Natural killer cell (primary cell): Measurements from ENCODE around the gene SKI. TPM values are rescaled to one million over a fixed set of nuclear protein-coding genes. Genes with fewer than 3 reads are reported as not detected.

Experiments
- ATAC-seq, 3 donors: fragments of 150-1000 bp in 2 of 3; fragments of 200-7000 bp in 1 of 3; cut with Tn5 transposase; 1 replicate in 1 of 3; 2 replicates in 2 of 3; pipeline ENCODE4 v1.10.0; 2021; ENCODE audit warnings: mild to moderate bottlenecking in 2 of 3, moderate library complexity in 2 of 3
- DNase-seq, 2 donors: peaks; one replicate each; pipeline versions ENCODE4 v3.0.0 to v3.0.0-alpha.2; 2013 to 2021; ENCODE audit warnings: mixed read lengths in 1 of 2
- H3K27ac ChIP-seq: one replicate; pipeline ENCODE4 v1.5.1; 2013; ENCODE audit warnings: mild to moderate bottlenecking, low read length
- H3K27me3 ChIP-seq: one replicate; pipeline ENCODE4 v1.6.1; 2013; ENCODE audit warnings: low read length; ENCODE audit not compliant: control insufficient read depth, insufficient read depth
- H3K36me3 ChIP-seq: one replicate; pipeline ENCODE4 v1.6.1; 2013; ENCODE audit warnings: low read length; ENCODE audit not compliant: control insufficient read depth, insufficient read depth
- H3K4me1 ChIP-seq: one replicate; pipeline ENCODE4 v1.6.1; 2013; ENCODE audit warnings: low read length; ENCODE audit not compliant: control insufficient read depth, insufficient read depth
- H3K4me3 ChIP-seq: one replicate; pipeline ENCODE4 v1.5.1; 2013; ENCODE audit warnings: low read length
- H3K9me3 ChIP-seq: one replicate; pipeline ENCODE4 v1.6.1; 2013; ENCODE audit warnings: low read length; ENCODE audit not compliant: control insufficient read depth, insufficient read depth
- H3K27ac Mint-ChIP-seq, 2 donors: one replicate each; pipeline ENCODE4 v1.8.0; 2022; ENCODE audit warnings: mild to moderate bottlenecking in 2 of 2, mixed read lengths in 2 of 2, moderate library complexity in 1 of 2
- H3K27me3 Mint-ChIP-seq, 2 donors: one replicate each; pipeline ENCODE4 v1.8.0; 2022; ENCODE audit warnings: low read depth in 2 of 2, mixed read lengths in 2 of 2
- H3K36me3 Mint-ChIP-seq: one replicate; pipeline ENCODE4 v1.8.0; 2022; ENCODE audit warnings: mixed read lengths
- H3K4me1 Mint-ChIP-seq, 2 donors: one replicate each; pipeline ENCODE4 v1.8.0; 2022; ENCODE audit warnings: mixed read lengths in 2 of 2
- H3K4me3 Mint-ChIP-seq: one replicate; pipeline ENCODE4 v1.8.0; 2022; ENCODE audit warnings: mild to moderate bottlenecking, moderate library complexity, mixed read lengths
- H3K9me3 Mint-ChIP-seq, 2 donors: one replicate each; pipeline ENCODE4 v1.8.0; 2022; ENCODE audit warnings: mixed read lengths in 2 of 2
- CTCF ChIP-seq: fragments of 200-600 bp; IDR thresholded peaks from one replicate; pipeline ENCODE4 v1.8.0; 2022; ENCODE audit warnings: antibody characterized with exemption
- WGBS: methylation state at CpG from one replicate; pipeline ENCODE4 v1.1.7; 2013; ENCODE audit warnings: missing lambda C conversion rate; ENCODE audit not compliant: insufficient coverage; 5-methylcytosine and 5-hydroxymethylcytosine counted together
- intact Hi-C: fragments of 100-400 bp; cut with micrococcal nuclease; formaldehyde crosslinking; loops from one replicate; pipeline ENCODE4 v1.14.2; 2022
- total RNA-seq, 4 donors: library from RNA; stranded (reverse); fragments of 120-200 nt in 1 of 4; gene quantifications; one replicate each; pipeline versions ENCODE4 v1.2.3 to v1.2.4, GENCODE V29; 2013 to 2022

The SKI gene
- total RNA-seq, 3 donors from 2014 or later (not counting 1 experiment from before 2014, with no cell fraction given): 96.9 to 145 (median 140) TPM

- Histone ChIP-seq H3K36me3 (no peaks in the 10 kb centered on the region), H3K9me3 (no peaks in the 10 kb centered on the region), H3K4me3 (no peak overlapping the region), H3K4me1 (no peaks in the 10 kb centered on the region), H3K27ac (no peak overlapping the region), H3K27me3 (no peaks in the 10 kb centered on the region)
- Mint-ChIP-seq H3K9me3 (no peaks in the 10 kb centered on the region), H3K36me3 (no peaks in the 10 kb centered on the region), H3K27ac (no peak overlapping the region), H3K4me1 (no peaks in the 10 kb centered on the region), H3K4me3 (no peak overlapping the region), H3K27me3 (no peaks in the 10 kb centered on the region)
- no peak for ATAC-seq
- no peak for TF ChIP-seq CTCF
- intact Hi-C loops: no loop called here
- DNase-seq: no peak
- WGBS: 93% methylated on average over 38 of the region's 38 CpGs
Observed at GRCh38 chr1:2354511-2355372, 126.6 kb downstream of the SKI start.

- no peaks in the 10 kb centered on the region for H3K27me3 Mint-ChIP-seq
- intact Hi-C loops: no loop called here
- no peak overlapping the region for H3K27ac ChIP-seq
- no peaks in the 10 kb centered on the region for H3K4me1 ChIP-seq
- H3K36me3 ChIP-seq: no peaks in the 10 kb centered on the region
- H3K4me1 Mint-ChIP-seq: no peaks in the 10 kb centered on the region
- no peak overlapping the region for H3K4me3 Mint-ChIP-seq
- no peak overlapping the region for H3K4me3 ChIP-seq
- H3K9me3 Mint-ChIP-seq: no peaks in the 10 kb centered on the region
- H3K36me3 Mint-ChIP-seq: no peaks in the 10 kb centered on the region
- no peaks in the 10 kb centered on the region for H3K27me3 ChIP-seq
- ATAC-seq (no peak), DNase-seq (no peak)
- no peak for TF ChIP-seq CTCF
- WGBS: 88% methylated on average over 28 of the region's 28 CpGs
- no peak overlapping the region for H3K27ac Mint-ChIP-seq
- no peaks in the 10 kb centered on the region for H3K9me3 ChIP-seq
Observed at GRCh38 chr1:2355373-2356261, 127.5 kb downstream of the SKI start.

- H3K4me3 ChIP-seq: no peak overlapping the region
- ATAC-seq (no peak), DNase-seq (no peak)
- no peaks in the 10 kb centered on the region for H3K36me3 ChIP-seq
- no peaks in the 10 kb centered on the region for H3K4me1 ChIP-seq
- no peak overlapping the region for H3K27ac Mint-ChIP-seq
- no peaks in the 10 kb centered on the region for H3K27me3 ChIP-seq
- no peak overlapping the region for H3K4me3 Mint-ChIP-seq
- H3K9me3 ChIP-seq: no peaks in the 10 kb centered on the region
- H3K4me1 Mint-ChIP-seq: no peaks in the 10 kb centered on the region
- no peak for TF ChIP-seq CTCF
- H3K27me3 Mint-ChIP-seq: no peaks in the 10 kb centered on the region
- WGBS: 93% methylated on average over 15 of the region's 15 CpGs
- intact Hi-C loops: no loop called here
- no peaks in the 10 kb centered on the region for H3K9me3 Mint-ChIP-seq
- H3K36me3 Mint-ChIP-seq: no peaks in the 10 kb centered on the region
- H3K27ac ChIP-seq: no peak overlapping the region
Observed at GRCh38 chr1:2356401-2356800, 128.3 kb downstream of the SKI start.
